Measurements from ENCODE around the gene METRN. TPM values are rescaled to one million over a fixed set of nuclear protein-coding genes. Genes with fewer than 3 reads are reported as not detected.

Gene METRN
- total RNA-seq, 1 experiment from 2014 or later: 23.4 TPM

DNA sequence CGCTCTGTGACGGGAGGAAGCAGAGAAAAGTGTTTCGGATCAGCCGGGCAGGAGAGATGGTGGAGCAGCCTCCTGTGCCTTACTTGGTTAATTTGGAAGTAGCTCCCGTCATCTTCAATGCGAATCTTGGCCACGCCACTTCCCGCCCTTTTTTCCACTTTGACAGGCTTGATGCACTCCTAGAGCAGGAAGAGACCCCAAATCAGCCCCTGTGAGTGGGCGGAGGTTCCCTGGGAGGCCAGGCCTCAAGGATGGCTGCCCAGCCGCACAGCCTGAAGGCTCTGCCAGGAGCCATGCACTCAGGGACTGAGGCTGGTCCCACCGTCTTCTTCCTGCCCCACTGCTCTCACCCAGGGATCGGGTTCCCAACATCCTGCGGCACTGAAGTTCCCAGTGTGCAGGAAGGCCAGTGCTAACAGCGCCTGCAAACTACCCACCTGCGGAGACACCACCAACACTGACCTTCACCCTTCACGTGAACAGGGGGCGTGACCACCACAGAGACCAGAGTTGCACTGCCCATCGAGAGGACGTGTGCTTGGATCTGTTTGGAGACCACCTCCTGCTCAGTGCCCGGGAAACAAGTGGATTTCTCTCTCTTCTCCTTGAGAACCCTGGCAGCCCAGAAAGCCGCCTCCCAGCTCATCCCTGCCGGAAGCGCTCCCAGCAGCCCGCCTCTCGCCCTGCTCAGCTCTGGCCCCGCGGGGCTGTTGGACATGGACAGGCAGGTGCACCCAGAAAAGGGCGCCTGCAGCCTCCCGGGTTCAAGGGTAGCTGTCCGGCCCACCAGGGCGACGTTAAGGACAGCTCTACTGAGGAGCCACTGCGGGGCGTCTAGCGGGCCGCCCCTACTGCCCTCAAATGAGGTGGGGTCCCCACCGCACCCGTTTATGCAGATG lies 24.9 kb downstream of the METRN start:
- H3K27me3 ChIP-seq (replicated peaks; ENCODE audit: control insufficient read depth, insufficient read depth, low read length): no peaks in the 10 kb centered on the region
- H3K4me1 Mint-ChIP-seq (ENCODE audit: low read depth, unreplicated experiment): no peaks in the 10 kb centered on the region
- H3K9me3 ChIP-seq: no peaks in the 10 kb centered on the region
- peak overlapping the region; percentile 71 for H3K4me3 Mint-ChIP-seq (ENCODE audit: unreplicated experiment)
- no peaks in the 10 kb centered on the region for H3K9me3 Mint-ChIP-seq (ENCODE audit: unreplicated experiment)
- no peaks in the 10 kb centered on the region for H3K4me1 ChIP-seq
- BruUV-seq (replicated peaks): TSS peak; percentile 62
- TF ChIP-seq, protein P1, sequence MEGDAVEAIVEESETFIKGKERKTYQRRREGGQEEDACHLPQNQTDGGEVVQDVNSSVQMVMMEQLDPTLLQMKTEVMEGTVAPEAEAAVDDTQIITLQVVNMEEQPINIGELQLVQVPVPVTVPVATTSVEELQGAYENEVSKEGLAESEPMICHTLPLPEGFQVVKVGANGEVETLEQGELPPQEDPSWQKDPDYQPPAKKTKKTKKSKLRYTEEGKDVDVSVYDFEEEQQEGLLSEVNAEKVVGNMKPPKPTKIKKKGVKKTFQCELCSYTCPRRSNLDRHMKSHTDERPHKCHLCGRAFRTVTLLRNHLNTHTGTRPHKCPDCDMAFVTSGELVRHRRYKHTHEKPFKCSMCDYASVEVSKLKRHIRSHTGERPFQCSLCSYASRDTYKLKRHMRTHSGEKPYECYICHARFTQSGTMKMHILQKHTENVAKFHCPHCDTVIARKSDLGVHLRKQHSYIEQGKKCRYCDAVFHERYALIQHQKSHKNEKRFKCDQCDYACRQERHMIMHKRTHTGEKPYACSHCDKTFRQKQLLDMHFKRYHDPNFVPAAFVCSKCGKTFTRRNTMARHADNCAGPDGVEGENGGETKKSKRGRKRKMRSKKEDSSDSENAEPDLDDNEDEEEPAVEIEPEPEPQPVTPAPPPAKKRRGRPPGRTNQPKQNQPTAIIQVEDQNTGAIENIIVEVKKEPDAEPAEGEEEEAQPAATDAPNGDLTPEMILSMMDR (IDR thresholded peaks at IDR 0.05; ENCODE audit: insufficient read depth in 1 of 2, low read depth in 1 of 2, low read length in 1 of 2, severe bottlenecking in 1 of 2, unreplicated experiment in 1 of 2): no peak
- DNase-seq: no peak
- intact Hi-C loops (cut with micrococcal nuclease; ENCODE audit: unreplicated experiment): loop anchor here (5.0 kb wide), 1 partner anchor 47 kb away; the partner anchor contains the start of genes CHTF18 and RPUSD1
- H3K36me3 Mint-ChIP-seq (ENCODE audit: insufficient read depth, unreplicated experiment): peaks cover 32% of the 10 kb centered on the region
- peak overlapping the region; percentile 69 for H3K4me3 ChIP-seq (ENCODE audit: low read depth, low read length)
- H3K36me3 ChIP-seq (ENCODE audit: control insufficient read depth, insufficient read depth, low read length): no peaks in the 10 kb centered on the region; the same call in 1 of the 2 replicates
- no peaks in the 10 kb centered on the region for H3K27me3 Mint-ChIP-seq (ENCODE audit: insufficient read depth, unreplicated experiment)
- H3K27ac Mint-ChIP-seq (ENCODE audit: unreplicated experiment): no peak overlapping the region
- ChIA-PET POLR2A (no interaction called here), CTCF (interaction anchor here (0.6 to 0.7 kb wide), 2 partner anchors 14 to 95 kb away, joined by 4 to 6 read pairs; no protein-coding TSS in a partner anchor)

DNA sequence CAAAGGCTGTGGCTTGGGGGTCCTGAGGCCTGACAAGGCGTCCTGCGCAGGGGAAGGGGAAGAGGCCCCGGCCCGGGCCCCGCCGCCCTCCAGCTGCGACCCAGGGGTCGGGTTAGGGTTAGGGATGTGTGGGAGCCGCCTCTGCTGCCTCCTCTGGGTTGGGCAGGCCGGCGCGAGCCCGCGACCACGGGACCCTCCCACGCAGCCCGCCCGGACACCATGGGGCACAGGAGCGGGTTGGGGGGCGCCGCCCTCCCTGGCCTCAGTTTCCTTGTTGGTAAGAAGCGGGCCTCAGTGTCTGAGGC lies 25.5 kb downstream of the METRN start:
- TF ChIP-seq, protein P1 (IDR thresholded peaks at IDR 0.05; ENCODE audit: insufficient read depth in 1 of 2, low read depth in 1 of 2, low read length in 1 of 2, severe bottlenecking in 1 of 2, unreplicated experiment in 1 of 2): no peak
- no peak for DNase-seq
- no TSS peak for BruUV-seq (replicated peaks)
- peaks cover 29% of the 10 kb centered on the region for H3K36me3 Mint-ChIP-seq (ENCODE audit: insufficient read depth, unreplicated experiment)
- H3K27me3 ChIP-seq (replicated peaks; ENCODE audit: control insufficient read depth, insufficient read depth, low read length): no peaks in the 10 kb centered on the region
- H3K27me3 Mint-ChIP-seq (ENCODE audit: insufficient read depth, unreplicated experiment): no peaks in the 10 kb centered on the region
- H3K4me3 Mint-ChIP-seq (ENCODE audit: unreplicated experiment): peak overlapping the region; percentile 71
- H3K36me3 ChIP-seq (ENCODE audit: control insufficient read depth, insufficient read depth, low read length): no peaks in the 10 kb centered on the region; the same call in 1 of the 2 replicates
- intact Hi-C loops (cut with micrococcal nuclease; ENCODE audit: unreplicated experiment): loop anchor here (5.0 kb wide), 1 partner anchor 47 kb away; the partner anchor contains the start of genes CHTF18 and RPUSD1
- H3K4me1 ChIP-seq: no peaks in the 10 kb centered on the region
- no peak overlapping the region for H3K27ac Mint-ChIP-seq (ENCODE audit: unreplicated experiment)
- H3K9me3 Mint-ChIP-seq (ENCODE audit: unreplicated experiment): no peaks in the 10 kb centered on the region
- ChIA-PET POLR2A (no interaction called here), CTCF (interaction anchor here (0.6 to 0.7 kb wide), 2 partner anchors 13 to 94 kb away, joined by 4 to 6 read pairs; no protein-coding TSS in a partner anchor)
- no peaks in the 10 kb centered on the region for H3K4me1 Mint-ChIP-seq (ENCODE audit: low read depth, unreplicated experiment)
- H3K4me3 ChIP-seq (ENCODE audit: low read depth, low read length): peak overlapping the region; percentile 69
- no peaks in the 10 kb centered on the region for H3K9me3 ChIP-seq

DNA sequence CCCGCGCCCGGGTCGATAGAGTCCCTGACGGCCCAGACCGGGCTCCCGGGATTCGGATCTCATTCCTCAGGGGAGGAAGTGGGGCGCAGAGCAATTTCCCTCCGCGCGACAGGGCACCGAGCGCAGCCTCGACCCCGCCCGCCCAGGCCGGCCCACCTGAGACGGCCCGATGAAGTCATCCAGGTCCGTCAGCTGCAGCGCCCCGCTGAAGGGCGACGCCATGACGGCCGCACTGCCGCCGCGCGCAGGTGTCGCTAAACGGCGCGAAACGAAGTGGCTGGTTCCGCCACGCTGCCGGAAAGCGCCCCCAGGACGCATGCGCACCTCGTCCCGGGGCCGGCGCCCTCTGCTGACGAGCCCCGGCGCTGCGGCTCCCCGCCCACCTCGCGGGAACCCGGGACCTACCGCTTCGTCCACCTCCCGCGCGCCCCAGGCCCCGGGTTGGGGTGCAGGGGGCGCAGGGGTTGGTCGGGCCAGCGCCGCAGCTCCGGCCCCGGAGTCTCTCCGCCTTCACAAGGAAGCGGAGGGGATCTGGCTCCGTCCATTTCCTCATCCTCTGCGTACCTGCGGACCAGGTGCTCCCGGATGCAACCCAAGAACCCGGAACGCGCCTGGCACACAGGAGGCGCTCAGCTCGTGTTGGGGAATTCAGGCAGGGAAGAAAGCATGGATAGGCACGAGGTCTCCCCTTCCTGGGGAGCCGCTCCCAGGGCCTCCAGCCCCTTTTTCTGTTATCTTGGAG lies 26.0 kb downstream of the METRN start, which contains the start of gene CIAO3:
Gene CIAO3, minus strand, starts transcription at position 234 of the 742 bp plus-strand sequence. Its CDS starts 12 bp downstream, at position 222.
- Histone ChIP-seq H3K4me3 (ENCODE audit: low read depth, low read length) (peak within 1 kb of the TSS; percentile 69), H3K27me3 (replicated peaks; ENCODE audit: control insufficient read depth, insufficient read depth, low read length) (no peaks in the 10 kb centered on the region), H3K9me3 (no peaks in the 10 kb centered on the region), H3K36me3 (ENCODE audit: control insufficient read depth, insufficient read depth, low read length) (no peaks in the 10 kb centered on the region; the same call in 1 of the 2 replicates), H3K4me1 (no peaks in the 10 kb centered on the region)
- TF ChIP-seq, protein P1 (IDR thresholded peaks at IDR 0.05; ENCODE audit: insufficient read depth in 1 of 2, low read depth in 1 of 2, low read length in 1 of 2, severe bottlenecking in 1 of 2, unreplicated experiment in 1 of 2): peak; percentile 64 to 87
- intact Hi-C loops (cut with micrococcal nuclease; ENCODE audit: unreplicated experiment): loop anchor here (5.0 kb wide), 1 partner anchor 46 kb away; the partner anchor contains the start of genes CHTF18 and RPUSD1
- POLR2A ChIA-PET: interaction anchor here (0.5 to 1.6 kb wide), 4 partner anchors 13 to 71 kb away, joined by 3 to 10 read pairs (median 4); partner anchors contain the start of genes CHTF18 and RPUSD1
- Mint-ChIP-seq H3K27me3 (ENCODE audit: insufficient read depth, unreplicated experiment) (no peaks in the 10 kb centered on the region), H3K4me1 (ENCODE audit: low read depth, unreplicated experiment) (no peaks in the 10 kb centered on the region), H3K4me3 (ENCODE audit: unreplicated experiment) (peak within 1 kb of the TSS; percentile 71), H3K27ac (ENCODE audit: unreplicated experiment) (peak within 1 kb of the TSS; percentile 61), H3K9me3 (ENCODE audit: unreplicated experiment) (no peaks in the 10 kb centered on the region), H3K36me3 (ENCODE audit: insufficient read depth, unreplicated experiment) (peaks cover 29% of the 10 kb centered on the region)
- CTCF ChIA-PET: interaction anchor here (0.6 to 1.0 kb wide), 3 partner anchors 13 to 93 kb away, joined by 4 to 6 read pairs (median 4); no protein-coding TSS in a partner anchor
- peak; percentile 88 to 94 for DNase-seq
- TSS peak; percentile 75 for BruUV-seq (replicated peaks)

All from Caco-2 (cell line).